HCT116 (cell line): ENCODE data around the gene SDSL. TPM values are rescaled to one million over a fixed set of nuclear protein-coding genes. Genes with fewer than 3 reads are reported as not detected.

Source experiments
- ATAC-seq: fragments of 200-7000 bp; cut with Tn5 transposase; 2 replicates; pipeline ENCODE4 v1.9.1; 2020; ENCODE audit warnings: mild to moderate bottlenecking, moderate library complexity
- BruUV-seq: library from RNA; stranded (reverse); fragments of 400-500 nt; replicated peaks from 2 replicates; lab custom pipeline; 2021; lab: Mats Ljungman, UMichigan
- CTCF ChIA-PET: fragments of 300-600 bp; sonication (Branson Sonifier 250); formaldehyde crosslinking; loops from one replicate; lab custom pipeline; 2021; ENCODE audit warnings: antibody characterized with exemption; lab: Charles Lee
- POLR2A ChIA-PET: fragments of 300-600, 350-600 bp; sonication (Branson Sonifier 250); formaldehyde crosslinking; loops from one replicate; lab custom pipeline; 2021; ENCODE audit warnings: antibody characterized with exemption; lab: Charles Lee
- RAD21 ChIA-PET, 2 experiments: fragments of 300-600 bp; sonication (Branson Sonifier 250); formaldehyde crosslinking; loops; one replicate each; lab custom pipeline; 2023; ENCODE audit warnings: low total read pairs in 2 of 2; ENCODE audit not compliant: uncharacterized antibody in 2 of 2, unreplicated experiment in 2 of 2, low non-redundant PET in 1 of 2; lab: Charles Lee
- DNase-seq: peaks from one replicate; pipeline ENCODE4 v3.0.0-alpha.2; 2010; ENCODE audit warnings: low read depth, low spot score
- H2AFZ ChIP-seq: fragments of 200-600 bp; shearing (Covaris generic), sonication (generic); 2 replicates; pipeline ENCODE4 v1.6.1; 2017; ENCODE audit warnings: low read depth, mixed run types, mixed read lengths, antibody characterized with exemption, low read length; ENCODE audit not compliant: poor library complexity, severe bottlenecking
- H3K27ac ChIP-seq: 2 replicates; pipeline ENCODE4 v1.5.1; 2012; ENCODE audit warnings: low read depth, low read length
- H3K27me3 ChIP-seq: fragments of 200-600 bp; sonication (generic); 2 replicates; pipeline ENCODE4 v1.6.1; 2016; ENCODE audit warnings: mixed run types, low read length, mixed read lengths; ENCODE audit not compliant: insufficient read depth
- H3K36me3 ChIP-seq, 2 experiments: fragments of 200-500 bp in 1 of 2; fragments of 200-600 bp in 1 of 2; sonication (Bioruptor generic) in 1 of 2; sonication (generic) in 1 of 2; 2 replicates each; pipeline versions ENCODE4 v1.5.1 to v1.6.1; 2014 to 2016; ENCODE audit warnings: low read length in 2 of 2, inconsistent platforms in 1 of 2, mixed read lengths in 1 of 2, mixed run types in 1 of 2; ENCODE audit not compliant: insufficient read depth in 2 of 2, control insufficient read depth in 1 of 2
- H3K4me1 ChIP-seq, 2 experiments: fragments of 200-600 bp in 1 of 2; sonication (generic) in 1 of 2; 2 replicates each; pipeline versions ENCODE4 v1.5.1 to v1.6.1; 2012 to 2017; ENCODE audit warnings: low read length in 2 of 2, inconsistent platforms in 1 of 2, mild to moderate bottlenecking in 1 of 2, mixed read lengths in 1 of 2, mixed run types in 1 of 2, moderate library complexity in 1 of 2; ENCODE audit not compliant: insufficient read depth in 2 of 2, control insufficient read depth in 1 of 2
- H3K4me2 ChIP-seq: fragments of 200-600 bp; sonication (generic); 2 replicates; pipeline ENCODE4 v1.6.1; 2017; ENCODE audit warnings: mixed run types, low read length, mixed read lengths
- H3K4me3 ChIP-seq, 2 experiments: fragments of 200-600 bp in 1 of 2; sonication (generic) in 1 of 2; replicated peaks in 1 of 2; 2 replicates each; pipeline ENCODE4 v1.5.1; 2011 to 2016; ENCODE audit warnings: low read length in 2 of 2, control low read depth in 1 of 2, low read depth in 1 of 2, mild to moderate bottlenecking in 1 of 2, mixed read lengths in 1 of 2, mixed run types in 1 of 2
- H3K79me2 ChIP-seq: fragments of 200-600 bp; sonication (generic); 2 replicates; pipeline ENCODE4 v1.6.1; 2017; ENCODE audit warnings: mild to moderate bottlenecking, mixed run types, low read length, moderate library complexity, mixed read lengths; ENCODE audit not compliant: insufficient read depth
- H3K9ac ChIP-seq: fragments of 200-600 bp; sonication (generic); 2 replicates; pipeline ENCODE4 v1.6.1; 2016; ENCODE audit warnings: low read length, mixed read lengths
- H3K9me2 ChIP-seq: fragments of 200-600 bp; sonication (generic), shearing (Covaris generic); 2 replicates; pipeline ENCODE4 v1.6.1; 2017; ENCODE audit warnings: mixed run types, mild to moderate bottlenecking, moderate library complexity; ENCODE audit not compliant: insufficient read depth
- H3K9me3 ChIP-seq, 2 experiments: fragments of 200-500 bp in 1 of 2; fragments of 200-600 bp in 1 of 2; sonication (Bioruptor generic) in 1 of 2; sonication (generic) in 1 of 2; 2 replicates each; pipeline ENCODE4 v1.6.1; 2014 to 2017; ENCODE audit warnings: low read length in 2 of 2, mixed read lengths in 2 of 2, inconsistent platforms in 1 of 2, low read depth in 1 of 2, mild to moderate bottlenecking in 1 of 2, mixed run types in 1 of 2, moderate library complexity in 1 of 2; ENCODE audit not compliant: control insufficient read depth in 1 of 2, insufficient read depth in 1 of 2
- H4K20me1 ChIP-seq: fragments of 200-600 bp; sonication (generic), shearing (Covaris generic); 2 replicates; pipeline ENCODE4 v1.6.1; 2017; ENCODE audit warnings: mixed run types, mild to moderate bottlenecking, moderate library complexity; ENCODE audit not compliant: insufficient read depth
- CBX3 ChIP-seq: IDR thresholded peaks from 2 replicates; pipeline ENCODE4 v1.6.1; 2012; ENCODE audit warnings: low read depth
- EGR1 ChIP-seq: IDR thresholded peaks from 2 replicates; pipeline ENCODE4 v1.6.1; 2012; ENCODE audit warnings: low read depth
- ELF1 ChIP-seq: IDR thresholded peaks from 2 replicates; pipeline ENCODE4 v1.6.1; 2012; ENCODE audit warnings: low read depth, borderline replicate concordance
- EZH2phosphoT487 ChIP-seq: fragments of 200-600 bp; IDR thresholded peaks from 2 replicates; pipeline ENCODE4 v1.6.1; 2018; ENCODE audit warnings: antibody characterized with exemption, borderline replicate concordance
- FOSL1 ChIP-seq: IDR thresholded peaks from 2 replicates; pipeline ENCODE4 v1.6.1; 2012; ENCODE audit warnings: low read depth
- MAX ChIP-seq: IDR thresholded peaks from 2 replicates; pipeline ENCODE4 v1.6.1; 2012
- POLR2A ChIP-seq: IDR thresholded peaks from 2 replicates; pipeline ENCODE4 v1.7.0; 2011; ENCODE audit warnings: borderline replicate concordance; ENCODE audit not compliant: insufficient read depth, insufficient read length; ENCODE audit errors: extremely low read depth
- POLR2AphosphoS5 ChIP-seq: IDR thresholded peaks from 2 replicates; pipeline ENCODE4 v1.6.1; 2011; ENCODE audit warnings: mild to moderate bottlenecking, low read depth, low read length, moderate library complexity
- SIN3A ChIP-seq: IDR thresholded peaks from 2 replicates; pipeline ENCODE4 v1.6.1; 2012; ENCODE audit warnings: low read depth
- TCF7L2 ChIP-seq: IDR thresholded peaks from 2 replicates; pipeline ENCODE4 v1.7.0; 2011; ENCODE audit warnings: borderline replicate concordance, inconsistent platforms; ENCODE audit not compliant: insufficient read depth, insufficient read length; ENCODE audit errors: extremely low read depth
- YY1 ChIP-seq: IDR thresholded peaks from 2 replicates; pipeline ENCODE4 v1.6.1; 2011; ENCODE audit warnings: low read length, low read depth, moderate library complexity, mild to moderate bottlenecking; ENCODE audit not compliant: insufficient replicate concordance; ENCODE audit errors: extremely low read depth
- ZBTB33 ChIP-seq: IDR thresholded peaks from 2 replicates; pipeline ENCODE4 v1.6.1; 2011; ENCODE audit warnings: mild to moderate bottlenecking, low read length, moderate library complexity; ENCODE audit not compliant: insufficient replicate concordance; ENCODE audit errors: extremely low read depth
- ZFX ChIP-seq: fragments of 450-650 bp; IDR thresholded peaks from 2 replicates; pipeline ENCODE4 v1.6.1; 2017
- intact Hi-C: fragments of 100-400 bp; cut with micrococcal nuclease; formaldehyde crosslinking; loops from 2 replicates; pipeline ENCODE4 v1.10.0; 2022
- total RNA-seq: library from RNA; stranded (reverse); gene quantifications from one replicate; pipeline ENCODE4 v1.2.1, GENCODE V29; 2021; ENCODE audit not compliant: unreplicated experiment
- TF ChIP-seq, protein P1 (sequence below): IDR thresholded peaks from 2 replicates; pipeline ENCODE4 v1.6.1; 2012
- TF ChIP-seq, protein P2 (sequence below), 3 experiments: fragments of 200-600 bp in 1 of 3; sonication (generic) in 1 of 3; IDR thresholded peaks in 2 of 3; conservative IDR thresholded peaks in 1 of 3; 2 replicates each; pipeline ENCODE4 v1.5.1; 2012 to 2017; ENCODE audit warnings: low read depth in 2 of 3, low read length in 2 of 3, antibody characterized with exemption in 1 of 3, borderline replicate concordance in 1 of 3, control low read depth in 1 of 3, mild to moderate bottlenecking in 1 of 3, mixed read lengths in 1 of 3, mixed run types in 1 of 3, moderate library complexity in 1 of 3; ENCODE audit not compliant: insufficient read depth in 1 of 3

The SDSL gene
- total RNA-seq, 1 experiment from 2014 or later: 19.1 TPM

- H3K9me2 ChIP-seq: no peaks in the 10 kb centered on the region
- intact Hi-C loops: no loop called here
- CTCF ChIA-PET: no interaction called here
- H2AFZ ChIP-seq: no peak overlapping the region
- no peak for DNase-seq
- ATAC-seq: no peak
- H3K4me2 ChIP-seq: no peak overlapping the region
- no peaks in the 10 kb centered on the region for H3K79me2 ChIP-seq
- H3K27ac ChIP-seq: no peak overlapping the region
- H3K4me3 ChIP-seq: no peak overlapping the region
- no peaks in the 10 kb centered on the region for H4K20me1 ChIP-seq
- peaks cover 4 to 7% of the 10 kb centered on the region in 2 experiments; a peak in 2 of 4 replicates for H3K4me1 ChIP-seq
- TF ChIP-seq FOSL1 (no peak), ZBTB33 (no peak), ELF1 (no peak), POLR2AphosphoS5 (no peak), TCF7L2 (no peak), POLR2A (no peak), SIN3A (no peak), EZH2phosphoT487 (no peak), ZFX (no peak), EGR1 (no peak), CBX3 (no peak), YY1 (no peak), MAX (no peak)
- TF ChIP-seq, protein P1, sequence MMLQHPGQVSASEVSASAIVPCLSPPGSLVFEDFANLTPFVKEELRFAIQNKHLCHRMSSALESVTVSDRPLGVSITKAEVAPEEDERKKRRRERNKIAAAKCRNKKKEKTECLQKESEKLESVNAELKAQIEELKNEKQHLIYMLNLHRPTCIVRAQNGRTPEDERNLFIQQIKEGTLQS: no peak
- TF ChIP-seq, protein P2, sequence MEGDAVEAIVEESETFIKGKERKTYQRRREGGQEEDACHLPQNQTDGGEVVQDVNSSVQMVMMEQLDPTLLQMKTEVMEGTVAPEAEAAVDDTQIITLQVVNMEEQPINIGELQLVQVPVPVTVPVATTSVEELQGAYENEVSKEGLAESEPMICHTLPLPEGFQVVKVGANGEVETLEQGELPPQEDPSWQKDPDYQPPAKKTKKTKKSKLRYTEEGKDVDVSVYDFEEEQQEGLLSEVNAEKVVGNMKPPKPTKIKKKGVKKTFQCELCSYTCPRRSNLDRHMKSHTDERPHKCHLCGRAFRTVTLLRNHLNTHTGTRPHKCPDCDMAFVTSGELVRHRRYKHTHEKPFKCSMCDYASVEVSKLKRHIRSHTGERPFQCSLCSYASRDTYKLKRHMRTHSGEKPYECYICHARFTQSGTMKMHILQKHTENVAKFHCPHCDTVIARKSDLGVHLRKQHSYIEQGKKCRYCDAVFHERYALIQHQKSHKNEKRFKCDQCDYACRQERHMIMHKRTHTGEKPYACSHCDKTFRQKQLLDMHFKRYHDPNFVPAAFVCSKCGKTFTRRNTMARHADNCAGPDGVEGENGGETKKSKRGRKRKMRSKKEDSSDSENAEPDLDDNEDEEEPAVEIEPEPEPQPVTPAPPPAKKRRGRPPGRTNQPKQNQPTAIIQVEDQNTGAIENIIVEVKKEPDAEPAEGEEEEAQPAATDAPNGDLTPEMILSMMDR (IDR thresholded peaks at IDR 0.05 in 2 of 3, conservative IDR thresholded peaks at IDR 0.05 in 1 of 3; ENCODE audit: borderline replicate concordance in 1 of 3, insufficient read depth in 1 of 3, low read depth in 2 of 3, low read length in 2 of 3): no peak
- POLR2A ChIA-PET: no interaction called here
- RAD21 ChIA-PET: no interaction called here
- no peak overlapping the region for H3K9ac ChIP-seq
- peaks cover 23% of the 10 kb centered on the region for H3K27me3 ChIP-seq
- no TSS peak for BruUV-seq
- no peaks in the 10 kb centered on the region for H3K36me3 ChIP-seq
- H3K9me3 ChIP-seq: no peaks in the 10 kb centered on the region
Observed at GRCh38 chr12:113472191-113473121, 50.3 kb downstream of the SDSL start.
